Measurements from ENCODE around the gene ATP4B. TPM values are rescaled to one million over a fixed set of nuclear protein-coding genes. Genes with fewer than 3 reads are reported as not detected.

Gene ATP4B
- total RNA-seq, 1 donor from 2014 or later: not detected

GRCh38 chr13:113599391-113599790, 58.6 kb downstream of the ATP4B start:
- ATAC-seq (ENCODE audit: low read depth): no peak
- Mint-ChIP-seq H3K4me3 (no peak overlapping the region), H3K27ac (no peak overlapping the region), H3K27me3 (no peaks in the 10 kb centered on the region), H3K4me1 (no peaks in the 10 kb centered on the region), H3K9me3 (peaks cover 4% of the 10 kb centered on the region), H3K36me3 (ENCODE audit: low read depth) (peaks cover 39% of the 10 kb centered on the region)
- TF ChIP-seq, protein P1, sequence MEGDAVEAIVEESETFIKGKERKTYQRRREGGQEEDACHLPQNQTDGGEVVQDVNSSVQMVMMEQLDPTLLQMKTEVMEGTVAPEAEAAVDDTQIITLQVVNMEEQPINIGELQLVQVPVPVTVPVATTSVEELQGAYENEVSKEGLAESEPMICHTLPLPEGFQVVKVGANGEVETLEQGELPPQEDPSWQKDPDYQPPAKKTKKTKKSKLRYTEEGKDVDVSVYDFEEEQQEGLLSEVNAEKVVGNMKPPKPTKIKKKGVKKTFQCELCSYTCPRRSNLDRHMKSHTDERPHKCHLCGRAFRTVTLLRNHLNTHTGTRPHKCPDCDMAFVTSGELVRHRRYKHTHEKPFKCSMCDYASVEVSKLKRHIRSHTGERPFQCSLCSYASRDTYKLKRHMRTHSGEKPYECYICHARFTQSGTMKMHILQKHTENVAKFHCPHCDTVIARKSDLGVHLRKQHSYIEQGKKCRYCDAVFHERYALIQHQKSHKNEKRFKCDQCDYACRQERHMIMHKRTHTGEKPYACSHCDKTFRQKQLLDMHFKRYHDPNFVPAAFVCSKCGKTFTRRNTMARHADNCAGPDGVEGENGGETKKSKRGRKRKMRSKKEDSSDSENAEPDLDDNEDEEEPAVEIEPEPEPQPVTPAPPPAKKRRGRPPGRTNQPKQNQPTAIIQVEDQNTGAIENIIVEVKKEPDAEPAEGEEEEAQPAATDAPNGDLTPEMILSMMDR (IDR thresholded peaks at IDR 0.05): no peak
- intact Hi-C loops (cut with micrococcal nuclease): no loop called here
- ChIA-PET CTCF (no interaction called here), POLR2A (no interaction called here)
- no peak for DNase-seq

Other genes with a start within 250 kb of the ATP4B start
- 0.84 and 0.93 TPM in 2 replicates for gene ADPRHL1, start 204.7 kb downstream of the ATP4B start, total RNA-seq
- gene DCUN1D2, start 167.5 kb downstream of the ATP4B start, total RNA-seq: 19.8 and 26.2 TPM in 2 replicates
- gene TFDP1, start 73.4 kb downstream of the ATP4B start, total RNA-seq: 53.1 and 54.3 TPM in 2 replicates
- gene GRK1, start 9.0 kb upstream of the ATP4B start, total RNA-seq: 0.07 and 0.44 TPM in 2 replicates
- 5.2 and 6.2 TPM in 2 replicates for gene TMEM255B, start 101.0 kb upstream of the ATP4B start, total RNA-seq
- 1.3 and 1.4 TPM in 2 replicates for gene GAS6, start 205.9 kb upstream of the ATP4B start, total RNA-seq

All from activated B cell treated with CpG ODN at 0.5 μM for 24 hours (primary cell).